SU-DHL-6 (cell line): Measurements from ENCODE around the gene SYNM.

Source experiments
- H2AFZ ChIP-seq: fragments of 200-600 bp; sonication (generic); 2 replicates; pipeline ENCODE4 v1.6.1; 2014; ENCODE audit warnings: low read depth, mild to moderate bottlenecking, moderate library complexity, mixed read lengths, antibody characterized with exemption, low read length; ENCODE audit not compliant: severe bottlenecking
- H3F3A ChIP-seq: fragments of 200-600 bp; shearing (Covaris generic); 2 replicates; pipeline ENCODE4 v1.6.0; 2016; ENCODE audit warnings: antibody characterized with exemption, mild to moderate bottlenecking; ENCODE audit not compliant: insufficient read depth
- H3K27ac ChIP-seq: fragments of 200-600 bp; sonication (generic); 2 replicates; pipeline ENCODE4 v1.5.1; 2016; ENCODE audit warnings: low read depth, mild to moderate bottlenecking, low read length, moderate library complexity, mixed read lengths
- H3K27me3 ChIP-seq: fragments of 200-600 bp; sonication (generic), shearing (Covaris generic); 2 replicates; pipeline ENCODE4 v1.6.0; 2014; ENCODE audit warnings: mild to moderate bottlenecking, low read length
- H3K36me3 ChIP-seq: fragments of 200-600 bp; sonication (generic); 2 replicates; pipeline ENCODE4 v1.6.1; 2014; ENCODE audit warnings: mild to moderate bottlenecking, low read length, mixed read lengths
- H3K4me2 ChIP-seq: fragments of 300-600, 200-600 bp; shearing (Covaris generic), sonication (generic); 2 replicates; pipeline ENCODE4 v1.6.0; 2014; ENCODE audit warnings: low read length, low read depth, mild to moderate bottlenecking; ENCODE audit not compliant: poor library complexity, severe bottlenecking
- H3K4me3 ChIP-seq: fragments of 200-600 bp; sonication (generic); 2 replicates; pipeline ENCODE4 v1.5.1; 2014; ENCODE audit warnings: antibody characterized with exemption, low read length, mild to moderate bottlenecking, mixed read lengths; ENCODE audit not compliant: insufficient read depth, poor library complexity, severe bottlenecking
- H3K79me2 ChIP-seq: fragments of 200-600 bp; sonication (generic); 2 replicates; pipeline ENCODE4 v1.6.1; 2014; ENCODE audit warnings: mild to moderate bottlenecking, low read length, moderate library complexity; ENCODE audit not compliant: insufficient read depth
- H3K9ac ChIP-seq: fragments of 200-600 bp; sonication (generic); 2 replicates; pipeline ENCODE4 v1.7.0; 2014; ENCODE audit warnings: mild to moderate bottlenecking, low read length
- H3K9me2 ChIP-seq: fragments of 200-600 bp; sonication (generic); replicated peaks from 2 replicates; pipeline ENCODE4 v1.6.1; 2014; ENCODE audit warnings: low read length; ENCODE audit not compliant: insufficient read depth
- H3K9me3 ChIP-seq: fragments of 200-600 bp; sonication (generic); 2 replicates; pipeline ENCODE4 v1.6.1; 2014; ENCODE audit warnings: low read length, mixed read lengths; ENCODE audit not compliant: insufficient read depth
- H4K20me1 ChIP-seq: fragments of 200-600 bp; sonication (generic); 2 replicates; pipeline ENCODE4 v1.6.1; 2014; ENCODE audit warnings: low read depth, mild to moderate bottlenecking, antibody characterized with exemption, low read length, moderate library complexity, mixed read lengths
- CTCF ChIP-seq: fragments of 200-600 bp; sonication (generic); IDR thresholded peaks from one replicate; pipeline ENCODE4 v1.5.1; 2017; ENCODE audit warnings: antibody characterized with exemption, mild to moderate bottlenecking, low read length, moderate library complexity; ENCODE audit not compliant: insufficient read depth, poor library complexity, severe bottlenecking
- EZH2phosphoT487 ChIP-seq: fragments of 200-600 bp; sonication (generic), shearing (Covaris generic); conservative IDR thresholded peaks from 2 replicates; pipeline ENCODE4 v1.6.1; 2018; ENCODE audit warnings: mild to moderate bottlenecking, antibody characterized with exemption, low read length, moderate library complexity, mixed read lengths

The SYNM gene

GRCh38 chr15:99138491-99138982, 33.7 kb downstream of the SYNM start:
- Histone ChIP-seq H3F3A (no peaks in the 10 kb centered on the region), H3K9me2 (no peaks in the 10 kb centered on the region), H3K79me2 (no peaks in the 10 kb centered on the region), H3K36me3 (no peaks in the 10 kb centered on the region), H3K4me2 (no peak overlapping the region), H3K4me3 (no peak overlapping the region), H2AFZ (no peak overlapping the region), H3K9me3 (no peaks in the 10 kb centered on the region), H4K20me1 (no peaks in the 10 kb centered on the region), H3K9ac (no peak overlapping the region), H3K27ac (no peak overlapping the region), H3K27me3 (no peaks in the 10 kb centered on the region)
- TF ChIP-seq EZH2phosphoT487 (no peak), CTCF (no peak)

- no peak overlapping the region for H3K27ac ChIP-seq
- no peaks in the 10 kb centered on the region for H3K9me2 ChIP-seq
- H3K27me3 ChIP-seq = no peaks in the 10 kb centered on the region
Measured at GRCh38 chr15:99139276-99139675, 34.4 kb downstream of the SYNM start.

GRCh38 chr15:99140590-99140989, 35.7 kb downstream of the SYNM start:
- H3K4me2 ChIP-seq = no peak overlapping the region
- H2AFZ ChIP-seq = no peak overlapping the region
- no peak overlapping the region for H3K27ac ChIP-seq
- H3K36me3 ChIP-seq = no peaks in the 10 kb centered on the region
- no peaks in the 10 kb centered on the region for H3F3A ChIP-seq
- no peaks in the 10 kb centered on the region for H3K9me2 ChIP-seq
- no peaks in the 10 kb centered on the region for H3K9me3 ChIP-seq
- no peak for TF ChIP-seq EZH2phosphoT487
- no peak for TF ChIP-seq CTCF
- H3K4me3 ChIP-seq = no peak overlapping the region
- H3K79me2 ChIP-seq = no peaks in the 10 kb centered on the region
- no peak overlapping the region for H3K9ac ChIP-seq
- H4K20me1 ChIP-seq = no peaks in the 10 kb centered on the region
- H3K27me3 ChIP-seq = no peaks in the 10 kb centered on the region

More at GRCh38 chr15:99139276-99139675, 34.4 kb downstream of the SYNM start:
- no peaks in the 10 kb centered on the region for H3K9me3 ChIP-seq
- H3F3A ChIP-seq = no peaks in the 10 kb centered on the region
- TF ChIP-seq CTCF (no peak), EZH2phosphoT487 (no peak)
- no peak overlapping the region for H2AFZ ChIP-seq
- no peaks in the 10 kb centered on the region for H4K20me1 ChIP-seq
- no peak overlapping the region for H3K4me2 ChIP-seq
- no peak overlapping the region for H3K4me3 ChIP-seq
- H3K79me2 ChIP-seq = no peaks in the 10 kb centered on the region
- H3K36me3 ChIP-seq = no peaks in the 10 kb centered on the region
- no peak overlapping the region for H3K9ac ChIP-seq
